Vagina (tissue), 2 donors: ENCODE results near the gene RETREG1. TPM values are rescaled to one million over a fixed set of nuclear protein-coding genes. Genes with fewer than 3 reads are reported as not detected.

Source experiments
- DNase-seq, 2 donors: peaks; one replicate each; pipeline ENCODE4 v3.0.0-alpha.2; 2017; ENCODE audit errors: extremely low spot score in 2 of 2
- H3K27ac ChIP-seq: fragments of 200-600 bp; sonication (generic); one replicate; pipeline ENCODE4 v1.5.1; 2019
- H3K27me3 ChIP-seq: fragments of 200-600 bp; sonication (generic); one replicate; pipeline ENCODE4 v1.5.1; 2019
- H3K36me3 ChIP-seq, 2 donors: fragments of 200-600 bp; sonication (generic); one replicate each; pipeline ENCODE4 v1.5.1; 2017 to 2019
- H3K4me1 ChIP-seq: fragments of 200-600 bp; sonication (generic); one replicate; pipeline ENCODE4 v1.5.1; 2019
- H3K4me3 ChIP-seq, 2 donors: fragments of 200-600 bp; sonication (generic); 1 replicate in 1 of 2; 2 replicates in 1 of 2; pipeline ENCODE4 v1.5.1; 2016 to 2019
- H3K9me3 ChIP-seq: fragments of 200-600 bp; sonication (generic); one replicate; pipeline ENCODE4 v1.5.1; 2019
- POLR2A ChIP-seq, 2 donors: fragments of 450-650 bp; IDR thresholded peaks; one replicate each; pipeline ENCODE4 v1.6.1; 2017; ENCODE audit warnings: antibody characterized with exemption in 2 of 2, mild to moderate bottlenecking in 2 of 2, moderate library complexity in 2 of 2
- POLR2AphosphoS5 ChIP-seq, 2 donors: sonication (generic); formaldehyde crosslinking; IDR thresholded peaks; one replicate each; pipeline ENCODE4 v1.9.0; 2017; ENCODE audit warnings: antibody characterized with exemption in 2 of 2, mild to moderate bottlenecking in 2 of 2, low read depth in 1 of 2; ENCODE audit not compliant: insufficient read depth in 1 of 2
- intact Hi-C: fragments of 100-400 bp; cut with DNase I; formaldehyde crosslinking; loops from one replicate; pipeline ENCODE4 v1.15.1; 2023
- total RNA-seq: library from RNA; depleted of rRNA; stranded (reverse); fragments of >200 nt; gene quantifications from one replicate; pipeline ENCODE4 v1.2.3, GENCODE V29; 2016
- TF ChIP-seq, protein P1 (sequence below), 3 experiments: fragments of 450-650 bp in 2 of 3; fragments of 200-600 bp in 1 of 3; sonication (generic) in 1 of 3; IDR thresholded peaks; one replicate each; pipeline ENCODE4 v1.5.1; 2017 to 2019; ENCODE audit warnings: antibody characterized with exemption in 3 of 3, mild to moderate bottlenecking in 2 of 3, moderate library complexity in 2 of 3

RETREG1 gene
- total RNA-seq, 1 donor from 2014 or later = 27.7 TPM

GRCh38 chr5:16571016-16571415 is 45.8 kb downstream of the RETREG1 start:
- Histone ChIP-seq H3K4me1 (peaks cover 21% of the 10 kb centered on the region), H3K4me3 (no peak overlapping the region), H3K27me3 (no peaks in the 10 kb centered on the region), H3K9me3 (no peaks in the 10 kb centered on the region), H3K36me3 (no peaks in the 10 kb centered on the region), H3K27ac (no peak overlapping the region)
- intact Hi-C loops = no loop called here
- no peak for DNase-seq
- TF ChIP-seq POLR2A (IDR thresholded peaks at IDR 0.05) (no peak), POLR2AphosphoS5 (IDR thresholded peaks at IDR 0.05; ENCODE audit: insufficient read depth in 1 of 2, low read depth in 1 of 2) (no peak)
- TF ChIP-seq, protein P1, sequence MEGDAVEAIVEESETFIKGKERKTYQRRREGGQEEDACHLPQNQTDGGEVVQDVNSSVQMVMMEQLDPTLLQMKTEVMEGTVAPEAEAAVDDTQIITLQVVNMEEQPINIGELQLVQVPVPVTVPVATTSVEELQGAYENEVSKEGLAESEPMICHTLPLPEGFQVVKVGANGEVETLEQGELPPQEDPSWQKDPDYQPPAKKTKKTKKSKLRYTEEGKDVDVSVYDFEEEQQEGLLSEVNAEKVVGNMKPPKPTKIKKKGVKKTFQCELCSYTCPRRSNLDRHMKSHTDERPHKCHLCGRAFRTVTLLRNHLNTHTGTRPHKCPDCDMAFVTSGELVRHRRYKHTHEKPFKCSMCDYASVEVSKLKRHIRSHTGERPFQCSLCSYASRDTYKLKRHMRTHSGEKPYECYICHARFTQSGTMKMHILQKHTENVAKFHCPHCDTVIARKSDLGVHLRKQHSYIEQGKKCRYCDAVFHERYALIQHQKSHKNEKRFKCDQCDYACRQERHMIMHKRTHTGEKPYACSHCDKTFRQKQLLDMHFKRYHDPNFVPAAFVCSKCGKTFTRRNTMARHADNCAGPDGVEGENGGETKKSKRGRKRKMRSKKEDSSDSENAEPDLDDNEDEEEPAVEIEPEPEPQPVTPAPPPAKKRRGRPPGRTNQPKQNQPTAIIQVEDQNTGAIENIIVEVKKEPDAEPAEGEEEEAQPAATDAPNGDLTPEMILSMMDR (IDR thresholded peaks at IDR 0.05) = no peak

GRCh38 chr5:16570121-16570815 is 46.5 kb downstream of the RETREG1 start:
- TF ChIP-seq, protein P1 (IDR thresholded peaks at IDR 0.05) = no peak
- no peak for TF ChIP-seq POLR2AphosphoS5 (IDR thresholded peaks at IDR 0.05; ENCODE audit: insufficient read depth in 1 of 2, low read depth in 1 of 2)
- TF ChIP-seq POLR2A (IDR thresholded peaks at IDR 0.05) = no peak
- no peak overlapping the region for H3K4me3 ChIP-seq
- H3K27me3 ChIP-seq = no peaks in the 10 kb centered on the region
- intact Hi-C loops = no loop called here
- H3K36me3 ChIP-seq = no peaks in the 10 kb centered on the region
- no peak for DNase-seq
- peaks cover 18% of the 10 kb centered on the region for H3K4me1 ChIP-seq
- no peaks in the 10 kb centered on the region for H3K9me3 ChIP-seq
- no peak overlapping the region for H3K27ac ChIP-seq

DNA sequence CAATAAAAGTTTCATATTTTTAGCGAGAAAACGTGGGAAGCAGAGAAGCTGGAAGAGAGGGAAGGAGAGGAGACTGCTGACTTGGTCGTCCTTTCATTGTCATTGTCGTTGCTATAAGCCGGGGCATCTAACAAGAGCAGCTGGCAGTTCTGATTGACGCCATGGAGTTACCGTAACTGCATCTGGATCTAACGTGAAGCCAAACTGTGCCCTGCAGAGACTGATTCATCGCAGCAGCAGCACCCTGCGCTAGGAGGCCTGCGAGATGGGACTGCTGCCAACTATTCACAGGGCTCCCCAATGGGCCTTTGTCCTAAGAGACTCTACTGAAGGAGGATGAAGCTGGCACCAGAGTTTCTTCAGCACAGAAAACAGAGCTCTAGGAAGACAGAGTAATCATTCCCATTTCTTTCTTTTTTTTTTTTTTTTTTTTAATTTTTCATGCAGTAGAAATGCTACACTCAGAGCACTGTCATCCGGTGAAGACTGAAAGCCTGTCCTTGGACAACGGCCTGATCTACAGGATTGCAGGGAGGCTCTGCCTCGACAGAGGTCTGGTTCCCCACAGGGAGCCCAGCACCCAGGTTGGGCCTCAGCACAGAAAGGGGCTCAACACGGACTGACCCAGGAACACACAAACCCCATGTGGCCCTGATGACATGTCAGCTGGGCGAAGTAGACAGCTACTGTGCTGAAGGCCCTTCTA is 47.8 kb downstream of the RETREG1 start:
- H3K27me3 ChIP-seq = no peaks in the 10 kb centered on the region
- H3K27ac ChIP-seq = no peak overlapping the region
- TF ChIP-seq POLR2AphosphoS5 (IDR thresholded peaks at IDR 0.05; ENCODE audit: insufficient read depth in 1 of 2, low read depth in 1 of 2) (no peak), POLR2A (IDR thresholded peaks at IDR 0.05) (no peak)
- TF ChIP-seq, protein P1 (IDR thresholded peaks at IDR 0.05) = no peak
- no peaks in the 10 kb centered on the region for H3K9me3 ChIP-seq
- no peak for DNase-seq
- H3K4me1 ChIP-seq = peaks cover 6% of the 10 kb centered on the region
- H3K4me3 ChIP-seq = no peak overlapping the region
- intact Hi-C loops = no loop called here
- no peaks in the 10 kb centered on the region for H3K36me3 ChIP-seq

GRCh38 chr5:16567365-16567764 is 49.4 kb downstream of the RETREG1 start:
- no peak for DNase-seq
- intact Hi-C loops = no loop called here
- no peaks in the 10 kb centered on the region for H3K27me3 ChIP-seq
- TF ChIP-seq, protein P1 (IDR thresholded peaks at IDR 0.05) = no peak
- TF ChIP-seq POLR2A (IDR thresholded peaks at IDR 0.05) (no peak), POLR2AphosphoS5 (IDR thresholded peaks at IDR 0.05; ENCODE audit: insufficient read depth in 1 of 2, low read depth in 1 of 2) (no peak)
- no peaks in the 10 kb centered on the region for H3K36me3 ChIP-seq
- H3K4me1 ChIP-seq = peaks cover 5% of the 10 kb centered on the region
- H3K27ac ChIP-seq = no peak overlapping the region
- H3K9me3 ChIP-seq = no peaks in the 10 kb centered on the region
- H3K4me3 ChIP-seq = no peak overlapping the region

- TF ChIP-seq POLR2AphosphoS5 (IDR thresholded peaks at IDR 0.05; ENCODE audit: insufficient read depth in 1 of 2, low read depth in 1 of 2) (no peak), POLR2A (IDR thresholded peaks at IDR 0.05) (no peak)
- TF ChIP-seq, protein P1 (IDR thresholded peaks at IDR 0.05) = no peak
- Histone ChIP-seq H3K4me3 (no peak overlapping the region), H3K4me1 (no peaks in the 10 kb centered on the region), H3K36me3 (no peaks in the 10 kb centered on the region), H3K9me3 (no peaks in the 10 kb centered on the region), H3K27me3 (no peaks in the 10 kb centered on the region), H3K27ac (no peak overlapping the region)
- DNase-seq = no peak
- intact Hi-C loops = no loop called here
Observed at GRCh38 chr5:16565118-16565517, 51.7 kb downstream of the RETREG1 start.
